GM23338 (cell line): ENCODE results near the gene STRA6. TPM values are rescaled to one million over a fixed set of nuclear protein-coding genes. Genes with fewer than 3 reads are reported as not detected.
A peak's percentile ranks its signal among the peaks of the same experiment; 100 is the strongest.

Source experiments
- ATAC-seq: fragments of 200-7000 bp; cut with Tn5 transposase; 3 replicates; pipeline ENCODE4 v1.9.1; 2020
- DNase-seq: peaks from one replicate; pipeline ENCODE4 v3.0.0-alpha.2; 2015; ENCODE audit warnings: low spot score
- H2AFZ ChIP-seq: fragments of 200-600 bp; sonication (generic); 2 replicates; pipeline ENCODE4 v1.8.0; 2016; ENCODE audit warnings: antibody characterized with exemption, mild to moderate bottlenecking, moderate library complexity
- H3F3A ChIP-seq: fragments of 200-600 bp; sonication (generic); replicated peaks from 2 replicates; pipeline ENCODE4 v1.8.0; 2017; ENCODE audit warnings: antibody characterized with exemption, mixed run types, low read depth
- H3K27ac ChIP-seq: fragments of 200-600 bp; sonication (generic); 2 replicates; pipeline ENCODE4 v1.6.1; 2016; ENCODE audit warnings: low read depth
- H3K27me3 ChIP-seq: fragments of 200-600 bp; sonication (generic); 2 replicates; pipeline ENCODE4 v1.8.0; 2016; ENCODE audit warnings: mild to moderate bottlenecking, mixed run types, moderate library complexity; ENCODE audit not compliant: insufficient read depth
- H3K36me3 ChIP-seq: fragments of 200-600 bp; sonication (generic); 2 replicates; pipeline ENCODE4 v1.8.0; 2016; ENCODE audit warnings: mild to moderate bottlenecking; ENCODE audit not compliant: insufficient read depth
- H3K4me1 ChIP-seq: fragments of 200-600 bp; sonication (generic); 2 replicates; pipeline ENCODE4 v1.8.0; 2016; ENCODE audit warnings: mild to moderate bottlenecking, moderate library complexity; ENCODE audit not compliant: insufficient read depth
- H3K4me2 ChIP-seq: fragments of 200-600 bp; sonication (generic); 2 replicates; pipeline ENCODE4 v1.7.1; 2017; ENCODE audit warnings: mixed run types
- H3K4me3 ChIP-seq: fragments of 200-600 bp; sonication (generic); 2 replicates; pipeline ENCODE4 v1.6.1; 2016; ENCODE audit warnings: mixed run types
- H3K79me2 ChIP-seq: fragments of 200-600 bp; sonication (generic); replicated peaks from 2 replicates; pipeline ENCODE4 v1.8.0; 2017; ENCODE audit warnings: mild to moderate bottlenecking; ENCODE audit not compliant: insufficient read depth
- H3K9me2 ChIP-seq: fragments of 200-600 bp; sonication (generic); 2 replicates; pipeline ENCODE4 v1.8.0; 2017; ENCODE audit not compliant: insufficient read depth
- H4K20me1 ChIP-seq: fragments of 200-600 bp; sonication (generic); replicated peaks from 2 replicates; pipeline ENCODE4 v1.8.0; 2017; ENCODE audit warnings: mild to moderate bottlenecking; ENCODE audit not compliant: insufficient read depth
- H3K27ac Mint-ChIP-seq: 2 replicates; pipeline ENCODE4 v1.8.0; 2020; ENCODE audit warnings: inconsistent platforms, mild to moderate bottlenecking, moderate library complexity, mixed read lengths
- H3K27me3 Mint-ChIP-seq: 3 replicates; pipeline ENCODE4 v1.8.0; 2022; ENCODE audit warnings: low read depth, mild to moderate bottlenecking, moderate library complexity, mixed read lengths, inconsistent platforms; ENCODE audit not compliant: insufficient read depth, poor library complexity
- H3K36me3 Mint-ChIP-seq: 3 replicates; pipeline ENCODE4 v1.8.0; 2021; ENCODE audit warnings: low read depth, mild to moderate bottlenecking, inconsistent platforms, moderate library complexity, mixed read lengths
- H3K4me1 Mint-ChIP-seq: 3 replicates; pipeline ENCODE4 v1.8.0; 2020; ENCODE audit warnings: mild to moderate bottlenecking, inconsistent platforms, mixed read lengths
- H3K4me3 Mint-ChIP-seq: 3 replicates; pipeline ENCODE4 v1.8.0; 2021; ENCODE audit warnings: moderate library complexity, mild to moderate bottlenecking, inconsistent platforms, mixed read lengths
- H3K9me3 Mint-ChIP-seq: 3 replicates; pipeline ENCODE4 v1.8.0; 2020; ENCODE audit warnings: moderate library complexity, mild to moderate bottlenecking, inconsistent platforms, mixed read lengths
- CREB1 ChIP-seq: fragments of 250-450 bp; sonication (Bioruptor Pico); IDR thresholded peaks from 2 replicates; pipeline ENCODE4 v1.5.0; 2020; ENCODE audit warnings: low read depth, mild to moderate bottlenecking, moderate library complexity
- CTCF ChIP-seq, 2 experiments: fragments of 200-600 bp in 1 of 2; sonication (generic) in 1 of 2; conservative IDR thresholded peaks; 2 replicates each; pipeline versions ENCODE4 v1.5.1 to v1.6.1; 2016 to 2017; ENCODE audit warnings: antibody characterized with exemption in 2 of 2, low read depth in 2 of 2, mild to moderate bottlenecking in 2 of 2, moderate library complexity in 1 of 2
- EZH2 ChIP-seq: fragments of 200-600 bp; sonication (generic); IDR thresholded peaks from one replicate; pipeline ENCODE4 v1.8.0; 2017; ENCODE audit warnings: antibody characterized with exemption, mild to moderate bottlenecking, low read depth; ENCODE audit not compliant: unreplicated experiment
- EZH2phosphoT487 ChIP-seq: fragments of 200-600 bp; sonication (generic); IDR thresholded peaks from one replicate; pipeline ENCODE4 v1.8.1; 2018; ENCODE audit warnings: antibody characterized with exemption; ENCODE audit not compliant: unreplicated experiment
- JUNB ChIP-seq: IDR thresholded peaks from one replicate; pipeline ENCODE4 v1.6.1; 2016; ENCODE audit warnings: antibody characterized with exemption; ENCODE audit not compliant: unreplicated experiment
- NANOG ChIP-seq: IDR thresholded peaks from 2 replicates; pipeline ENCODE4 v1.6.1; 2016; ENCODE audit warnings: antibody characterized with exemption, borderline replicate concordance
- POLR2AphosphoS5 ChIP-seq: IDR thresholded peaks from 2 replicates; pipeline ENCODE4 v1.6.1; 2016; ENCODE audit warnings: antibody characterized with exemption, low read depth
- REST ChIP-seq: IDR thresholded peaks from one replicate; pipeline ENCODE4 v1.6.1; 2018; ENCODE audit warnings: antibody characterized with exemption; ENCODE audit not compliant: unreplicated experiment
- ZNF114 ChIP-seq: fragments of 250-450 bp; sonication (Bioruptor Pico); IDR thresholded peaks from 2 replicates; pipeline ENCODE4 v1.5.0; 2020; ENCODE audit warnings: mild to moderate bottlenecking, moderate library complexity
- ZNF331 ChIP-seq: fragments of 250-450 bp; sonication (Bioruptor Pico); IDR thresholded peaks from 2 replicates; pipeline ENCODE4 v1.5.0; 2020; ENCODE audit warnings: low read depth, mild to moderate bottlenecking, moderate library complexity
- polyA plus RNA-seq: library from polyadenylated mRNA; unstranded; fragments of >200 nt; fragmentation: Nextera tagmentation; extraction: Ambion mirVana; gene quantifications from 2 replicates; pipeline ENCODE4 v1.2.1, GENCODE V29; 2016
- total RNA-seq: library from RNA; depleted of rRNA; stranded (reverse); fragments of >200 nt; shearing (Covaris generic); gene quantifications from 2 replicates; pipeline ENCODE4 v1.2.3, GENCODE V29; 2014

The STRA6 gene
- total and polyA plus RNA-seq, 2 experiments from 2014 or later = 8.2 to 9.9 TPM

- Histone ChIP-seq H3K79me2 (no peaks in the 10 kb centered on the region), H3F3A (no peaks in the 10 kb centered on the region), H3K9me2 (no peaks in the 10 kb centered on the region), H3K27ac (no peak overlapping the region), H4K20me1 (no peaks in the 10 kb centered on the region; the same call in 1 of the 2 replicates), H3K36me3 (no peaks in the 10 kb centered on the region), H3K27me3 (peaks cover 5% of the 10 kb centered on the region), H3K4me1 (no peaks in the 10 kb centered on the region), H2AFZ (no peak overlapping the region), H3K4me3 (no peak overlapping the region), H3K4me2 (no peak overlapping the region)
- peaks cover 29% of the 10 kb centered on the region for H3K4me1 Mint-ChIP-seq
- no peak overlapping the region for H3K4me3 Mint-ChIP-seq
- peak; percentile 11; the same call in 2 of the 3 replicates for ATAC-seq
- H3K9me3 Mint-ChIP-seq = no peaks in the 10 kb centered on the region; the same call in 2 of the 3 replicates
- no peak overlapping the region for H3K27ac Mint-ChIP-seq
- DNase-seq = no peak
- peaks cover 20% of the 10 kb centered on the region for H3K27me3 Mint-ChIP-seq
- no peaks in the 10 kb centered on the region for H3K36me3 Mint-ChIP-seq
- TF ChIP-seq ZNF331 (CRISPR knock-in tag) (no peak), REST (no peak), POLR2AphosphoS5 (no peak), EZH2 (no peak)
Measured at GRCh38 chr15:74233851-74234597, 31.4 kb upstream of the STRA6 start.

- no peak overlapping the region for H3K4me3 ChIP-seq
- H3K4me1 ChIP-seq = peaks cover 4% of the 10 kb centered on the region; the same call in 1 of the 2 replicates
- DNase-seq = no peak
- no peaks in the 10 kb centered on the region for H3F3A ChIP-seq
- Mint-ChIP-seq H3K4me3 (no peak overlapping the region), H3K27me3 (peaks cover 22% of the 10 kb centered on the region), H3K9me3 (no peaks in the 10 kb centered on the region; the same call in 2 of the 3 replicates), H3K27ac (no peak overlapping the region), H3K36me3 (no peaks in the 10 kb centered on the region), H3K4me1 (peaks cover 27% of the 10 kb centered on the region)
- H3K27me3 ChIP-seq = peaks cover 10% of the 10 kb centered on the region
- H3K36me3 ChIP-seq = no peaks in the 10 kb centered on the region
- H3K9me2 ChIP-seq = no peaks in the 10 kb centered on the region
- no peak overlapping the region for H3K27ac ChIP-seq
- H3K4me2 ChIP-seq = no peak overlapping the region
- no peak for ATAC-seq
- H3K79me2 ChIP-seq = no peaks in the 10 kb centered on the region
- no peak overlapping the region for H2AFZ ChIP-seq
- H4K20me1 ChIP-seq = no peaks in the 10 kb centered on the region; the same call in 1 of the 2 replicates
- TF ChIP-seq NANOG (no peak), REST (no peak), ZNF331 (CRISPR knock-in tag) (no peak), EZH2phosphoT487 (no peak), CREB1 (no peak), JUNB (no peak), CTCF (conservative IDR thresholded peaks at IDR 0.05; ENCODE audit: low read depth in 2 of 2) (no peak), POLR2AphosphoS5 (no peak), ZNF114 (no peak)
Measured at GRCh38 chr15:74233373-74233772, 30.8 kb upstream of the STRA6 start.
